GM19438 (cell line): ENCODE data around the gene PTPRU.

Source experiments
- ATAC-seq: cut with Tn5 transposase; IDR thresholded peaks from one replicate; pipeline ENCODE4 v1.9.1; 2021; ENCODE audit warnings: low read depth; ENCODE audit not compliant: unreplicated experiment

Gene PTPRU

GRCh38 chr1:29235955-29236711 is at the start of gene PTPRU:
Gene PTPRU (plus strand): TSS chr1:29236522. CDS start chr1:29236645, 123 bp downstream.
- ATAC-seq: peak; percentile 63

- no peak for ATAC-seq
Measured at GRCh38 chr1:29186707-29187106, 49.6 kb upstream of the PTPRU start.

GRCh38 chr1:29190718-29191117 is 45.6 kb upstream of the PTPRU start:
- no peak for ATAC-seq

GRCh38 chr1:29193879-29194455 is 42.4 kb upstream of the PTPRU start:
- no peak for ATAC-seq

GRCh38 chr1:29195881-29196291 is 40.4 kb upstream of the PTPRU start:
- no peak for ATAC-seq

GRCh38 chr1:29196863-29197589 is 39.3 kb upstream of the PTPRU start:
- ATAC-seq: no peak

GRCh38 chr1:29197590-29197924 is 38.8 kb upstream of the PTPRU start:
- ATAC-seq: no peak

GRCh38 chr1:29197993-29198392 is 38.3 kb upstream of the PTPRU start:
- no peak for ATAC-seq

GRCh38 chr1:29200906-29201594 is 35.3 kb upstream of the PTPRU start:
- ATAC-seq: no peak

- ATAC-seq: no peak
Measured at GRCh38 chr1:29201595-29202051, 34.7 kb upstream of the PTPRU start.

- ATAC-seq: no peak
Measured at GRCh38 chr1:29202053-29202452, 34.3 kb upstream of the PTPRU start.

GRCh38 chr1:29202584-29203340 is 33.6 kb upstream of the PTPRU start:
- ATAC-seq: peak; percentile 64

GRCh38 chr1:29208442-29208841 is 27.9 kb upstream of the PTPRU start:
- ATAC-seq: no peak

- ATAC-seq: no peak
Measured at GRCh38 chr1:29209173-29209572, 27.1 kb upstream of the PTPRU start.

- ATAC-seq: no peak
Measured at GRCh38 chr1:29210278-29211085, 25.8 kb upstream of the PTPRU start.

GRCh38 chr1:29211086-29212030 is 25.0 kb upstream of the PTPRU start:
- no peak for ATAC-seq

- ATAC-seq: no peak
Measured at GRCh38 chr1:29213055-29213454, 23.3 kb upstream of the PTPRU start.

- no peak for ATAC-seq
Measured at GRCh38 chr1:29217633-29218032, 18.7 kb upstream of the PTPRU start.
